Loucy (cell line): ENCODE measurements around the gene SMARCAL1.

Experiments
- H2AFZ ChIP-seq: fragments of 200-600 bp; sonication (generic); 2 replicates; pipeline ENCODE4 v1.6.0; 2016; ENCODE audit warnings: antibody characterized with exemption, mild to moderate bottlenecking, low read length, moderate library complexity
- H3F3A ChIP-seq: fragments of 200-600 bp; 2 replicates; pipeline ENCODE4 v1.6.0; 2016; ENCODE audit warnings: antibody characterized with exemption, low read depth, mild to moderate bottlenecking
- H3K27me3 ChIP-seq: fragments of 200-600 bp; sonication (generic); 2 replicates; pipeline ENCODE4 v1.6.1; 2014; ENCODE audit warnings: low read length, mild to moderate bottlenecking; ENCODE audit not compliant: insufficient read depth, poor library complexity, severe bottlenecking
- H3K36me3 ChIP-seq: fragments of 200-600 bp; sonication (generic); 2 replicates; pipeline ENCODE4 v1.6.1; 2016; ENCODE audit warnings: low read length; ENCODE audit not compliant: insufficient read depth
- H3K4me1 ChIP-seq: fragments of 200-600 bp; sonication (generic); 2 replicates; pipeline ENCODE4 v1.5.1; 2014; ENCODE audit warnings: low read length, mild to moderate bottlenecking; ENCODE audit not compliant: insufficient read depth, poor library complexity, severe bottlenecking
- H3K4me2 ChIP-seq: fragments of 200-600 bp; sonication (generic); 2 replicates; pipeline ENCODE4 v1.6.0; 2014; ENCODE audit warnings: antibody characterized with exemption, low read length, low read depth, mild to moderate bottlenecking; ENCODE audit not compliant: poor library complexity, severe bottlenecking
- H3K4me3 ChIP-seq: fragments of 200-600 bp; sonication (generic); 2 replicates; pipeline ENCODE4 v1.5.1; 2014; ENCODE audit warnings: low read length, mild to moderate bottlenecking, mixed read lengths; ENCODE audit not compliant: poor library complexity, severe bottlenecking
- H3K79me2 ChIP-seq: fragments of 200-600 bp; sonication (generic); 2 replicates; pipeline ENCODE4 v1.6.1; 2014; ENCODE audit warnings: low read length; ENCODE audit not compliant: insufficient read depth
- H3K9ac ChIP-seq: fragments of 200-600 bp; sonication (generic); 2 replicates; pipeline ENCODE4 v1.6.0; 2014; ENCODE audit warnings: mild to moderate bottlenecking, low read depth, low read length, moderate library complexity; ENCODE audit not compliant: poor library complexity, severe bottlenecking
- H3K9me2 ChIP-seq: fragments of 200-600 bp; sonication (generic); replicated peaks from 2 replicates; pipeline ENCODE4 v1.6.1; 2016; ENCODE audit warnings: low read depth, low read length, mixed read lengths
- H3K9me3 ChIP-seq: fragments of 200-600 bp; sonication (generic); 2 replicates; pipeline ENCODE4 v1.6.1; 2014; ENCODE audit warnings: mild to moderate bottlenecking, antibody characterized with exemption, low read length, low read depth; ENCODE audit not compliant: insufficient read depth
- H4K20me1 ChIP-seq: fragments of 200-600 bp; sonication (generic); 2 replicates; pipeline ENCODE4 v1.6.0; 2014; ENCODE audit warnings: antibody characterized with exemption, low read length, mild to moderate bottlenecking; ENCODE audit not compliant: insufficient read depth, poor library complexity, severe bottlenecking
- EZH2phosphoT487 ChIP-seq: fragments of 200-600 bp; IDR thresholded peaks from 2 replicates; pipeline ENCODE4 v1.6.1; 2018; ENCODE audit warnings: antibody characterized with exemption, mild to moderate bottlenecking, moderate library complexity, borderline replicate concordance
- TF ChIP-seq, protein P1 (sequence below): fragments of 200-600 bp; sonication (generic); conservative IDR thresholded peaks from 2 replicates; pipeline ENCODE4 v1.5.1; 2014; ENCODE audit warnings: mild to moderate bottlenecking, antibody characterized with exemption, low read length

SMARCAL1 gene

GRCh38 chr2:216467845-216468244 lies 55.6 kb downstream of the SMARCAL1 start:
- H3K9me2 ChIP-seq: no peaks in the 10 kb centered on the region
- H4K20me1 ChIP-seq: no peaks in the 10 kb centered on the region
- H3K4me3 ChIP-seq: no peak overlapping the region
- H3K4me2 ChIP-seq: no peak overlapping the region
- H3K27me3 ChIP-seq: no peaks in the 10 kb centered on the region
- peaks cover 18% of the 10 kb centered on the region for H3K4me1 ChIP-seq
- no peak overlapping the region for H3K9ac ChIP-seq
- TF ChIP-seq, protein P1, sequence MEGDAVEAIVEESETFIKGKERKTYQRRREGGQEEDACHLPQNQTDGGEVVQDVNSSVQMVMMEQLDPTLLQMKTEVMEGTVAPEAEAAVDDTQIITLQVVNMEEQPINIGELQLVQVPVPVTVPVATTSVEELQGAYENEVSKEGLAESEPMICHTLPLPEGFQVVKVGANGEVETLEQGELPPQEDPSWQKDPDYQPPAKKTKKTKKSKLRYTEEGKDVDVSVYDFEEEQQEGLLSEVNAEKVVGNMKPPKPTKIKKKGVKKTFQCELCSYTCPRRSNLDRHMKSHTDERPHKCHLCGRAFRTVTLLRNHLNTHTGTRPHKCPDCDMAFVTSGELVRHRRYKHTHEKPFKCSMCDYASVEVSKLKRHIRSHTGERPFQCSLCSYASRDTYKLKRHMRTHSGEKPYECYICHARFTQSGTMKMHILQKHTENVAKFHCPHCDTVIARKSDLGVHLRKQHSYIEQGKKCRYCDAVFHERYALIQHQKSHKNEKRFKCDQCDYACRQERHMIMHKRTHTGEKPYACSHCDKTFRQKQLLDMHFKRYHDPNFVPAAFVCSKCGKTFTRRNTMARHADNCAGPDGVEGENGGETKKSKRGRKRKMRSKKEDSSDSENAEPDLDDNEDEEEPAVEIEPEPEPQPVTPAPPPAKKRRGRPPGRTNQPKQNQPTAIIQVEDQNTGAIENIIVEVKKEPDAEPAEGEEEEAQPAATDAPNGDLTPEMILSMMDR: no peak
- no peak for TF ChIP-seq EZH2phosphoT487
- peaks cover 39% of the 10 kb centered on the region for H3K36me3 ChIP-seq
- H3K9me3 ChIP-seq: no peaks in the 10 kb centered on the region
- no peak overlapping the region for H2AFZ ChIP-seq
- H3F3A ChIP-seq: no peaks in the 10 kb centered on the region; the same call in 1 of the 2 replicates
- no peaks in the 10 kb centered on the region for H3K79me2 ChIP-seq

DNA sequence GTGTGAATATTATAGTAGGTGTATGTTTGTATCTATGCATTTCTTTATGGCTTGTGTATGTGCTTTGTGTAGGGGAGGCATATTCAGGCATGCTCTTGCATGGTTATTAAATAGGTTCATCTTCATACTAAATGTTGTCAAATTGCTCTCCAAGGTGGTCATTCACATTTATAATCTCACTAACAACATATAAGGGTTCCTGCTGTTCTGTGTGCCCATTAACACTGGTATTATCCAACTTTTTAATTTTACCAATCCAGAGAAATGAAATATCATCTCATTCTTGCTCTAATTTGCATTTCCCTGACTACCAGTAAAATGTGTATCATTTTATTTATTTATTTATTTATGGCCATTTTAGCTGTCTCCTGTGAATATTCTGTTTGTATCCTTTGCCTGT lies 57.4 kb downstream of the SMARCAL1 start:
- Histone ChIP-seq H3F3A (peaks cover 3% of the 10 kb centered on the region; the same call in 1 of the 2 replicates), H2AFZ (no peak overlapping the region)

DNA sequence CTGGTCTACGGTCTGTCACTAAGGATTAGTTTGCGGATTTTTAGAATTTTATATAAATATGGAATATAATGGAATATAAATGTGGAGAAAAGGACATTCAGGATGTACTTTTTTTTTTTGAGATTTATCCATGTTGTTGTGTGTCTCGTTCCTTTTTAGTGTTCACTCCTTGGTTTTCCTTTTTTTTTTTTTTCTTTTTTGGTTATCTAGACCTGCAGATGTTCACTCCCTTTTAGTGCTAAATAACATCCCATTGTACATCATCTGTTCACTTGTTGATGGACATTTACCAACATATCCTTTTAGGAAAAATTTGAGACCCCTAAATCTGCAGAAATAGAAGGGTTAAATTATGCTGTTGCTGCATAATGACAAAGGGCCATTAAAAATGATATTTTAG lies 60.9 kb downstream of the SMARCAL1 start:
- Histone ChIP-seq H3K4me2 (no peak overlapping the region), H3K9ac (no peak overlapping the region), H3K9me3 (no peaks in the 10 kb centered on the region), H3K4me3 (no peak overlapping the region), H3K79me2 (peaks cover 6% of the 10 kb centered on the region; the same call in 1 of the 2 replicates), H3K4me1 (peaks cover 52% of the 10 kb centered on the region), H2AFZ (no peak overlapping the region), H3K36me3 (peaks cover 20% of the 10 kb centered on the region), H4K20me1 (no peaks in the 10 kb centered on the region), H3K27me3 (no peaks in the 10 kb centered on the region), H3F3A (peaks cover 14% of the 10 kb centered on the region; the same call in 1 of the 2 replicates), H3K9me2 (no peaks in the 10 kb centered on the region)
- TF ChIP-seq, protein P1: no peak
- no peak for TF ChIP-seq EZH2phosphoT487

More for the DNA sequence above, 57.4 kb downstream of the SMARCAL1 start:
- TF ChIP-seq EZH2phosphoT487: no peak
- TF ChIP-seq, protein P1: no peak
- no peaks in the 10 kb centered on the region for H3K79me2 ChIP-seq
- H3K36me3 ChIP-seq: peaks cover 39% of the 10 kb centered on the region
- H4K20me1 ChIP-seq: no peaks in the 10 kb centered on the region
- no peak overlapping the region for H3K4me2 ChIP-seq
- H3K9me2 ChIP-seq: no peaks in the 10 kb centered on the region
- H3K4me1 ChIP-seq: peaks cover 31% of the 10 kb centered on the region
- no peaks in the 10 kb centered on the region for H3K9me3 ChIP-seq
- no peak overlapping the region for H3K9ac ChIP-seq
- H3K27me3 ChIP-seq: no peaks in the 10 kb centered on the region
- H3K4me3 ChIP-seq: no peak overlapping the region
